Stimulated activated CD4-positive, alpha-beta T cell treated with anti-CD3 and anti-CD28 coated beads, TNF-alpha, amount 100 ng/mL, for 4 hours (primary cell): ENCODE data around the gene DDX1.
"Not testable (repeated sequence)": the region's sequence is repeated elsewhere in the genome, so short reads cannot be mapped to it uniquely, and the experiment has no call there.

Source experiments
- DNase-seq, 3 experiments: peaks; one replicate each; pipeline ENCODE4 v3.0.0-alpha.2; 2020; ENCODE audit warnings: low read depth in 3 of 3

The DDX1 gene

GRCh38 chr2:15677141-15677843, 85.6 kb downstream of the DDX1 start:
- DNase-seq, result no peak

- DNase-seq, result no peak
Observed at GRCh38 chr2:15678346-15678745, 86.7 kb downstream of the DDX1 start.

- no peak for DNase-seq
Observed at GRCh38 chr2:15678909-15679308, 87.2 kb downstream of the DDX1 start.

GRCh38 chr2:15679386-15679924, 87.8 kb downstream of the DDX1 start:
- no peak for DNase-seq

GRCh38 chr2:15680132-15680531, 88.5 kb downstream of the DDX1 start:
- not testable (repeated sequence) for DNase-seq
